Left colon (tissue), 2 donors: ENCODE data around the gene TRPM3. TPM values are rescaled to one million over a fixed set of nuclear protein-coding genes. Genes with fewer than 3 reads are reported as not detected.

Source experiments
- ATAC-seq: fragments of 200-7000 bp; cut with Tn5 transposase; one replicate; pipeline ENCODE4 v1.9.1; 2020; ENCODE audit warnings: mild to moderate bottlenecking, moderate library complexity
- DNase-seq, 2 donors: peaks; one replicate each; pipeline ENCODE4 v3.0.0-alpha.2; 2020
- intact Hi-C, 2 donors: fragments of 100-400 bp; cut with DNase I in 1 of 2; cut with micrococcal nuclease in 1 of 2; formaldehyde crosslinking; loops; one replicate each; pipeline versions ENCODE4 v1.11.2 to v1.14.0; 2022; cut with DNase I, micrococcal nuclease
- total RNA-seq, 2 donors: library from RNA; stranded (reverse); fragmentation: NEBNext Ultra II Directional; extraction: Animal tissue kit (Norgen Biotek cat#: 25700); gene quantifications; one replicate each; pipeline ENCODE4 v1.2.1, GENCODE V29; 2021
- donor health status: DM: no; HTN: no; CAD: no.
- donor health status: DM: yes; HTN: yes; CAD: no.

The TRPM3 gene
- total RNA-seq, 2 donors from 2014 or later, result 0.22 to 0.73 TPM

GRCh38 chr9:70566751-70567150 lies 554.7 kb downstream of the TRPM3 start:
- no peak for DNase-seq
- intact Hi-C loops, result no loop called here
- ATAC-seq, result no peak

GRCh38 chr9:70566066-70566465 lies 555.4 kb downstream of the TRPM3 start:
- no peak for ATAC-seq
- intact Hi-C loops, result no loop called here

GRCh38 chr9:70564468-70565335 lies 556.7 kb downstream of the TRPM3 start:
- no peak for ATAC-seq
- intact Hi-C loops, result no loop called here
- no peak for DNase-seq

More at GRCh38 chr9:70566066-70566465, 555.4 kb downstream of the TRPM3 start:
- DNase-seq, result no peak

- DNase-seq (no peak), ATAC-seq (peak; percentile 27)
- intact Hi-C loops, result no loop called here
Measured at GRCh38 chr9:70563431-70564204, 557.8 kb downstream of the TRPM3 start.

- intact Hi-C loops, result no loop called here
- DNase-seq, result no peak
- ATAC-seq, result no peak
Measured at GRCh38 chr9:70563010-70563409, 558.4 kb downstream of the TRPM3 start.

- no peak for DNase-seq
- intact Hi-C loops, result no loop called here
- no peak for ATAC-seq
Measured at GRCh38 chr9:70561786-70562395, 559.5 kb downstream of the TRPM3 start.

- no peak for DNase-seq
- intact Hi-C loops, result no loop called here
Measured at GRCh38 chr9:70561111-70561510, 560.3 kb downstream of the TRPM3 start.

GRCh38 chr9:70559102-70559501 lies 562.3 kb downstream of the TRPM3 start:
- intact Hi-C loops, result no loop called here
- no peak for ATAC-seq

More at GRCh38 chr9:70561111-70561510, 560.3 kb downstream of the TRPM3 start:
- ATAC-seq, result no peak

GRCh38 chr9:70557661-70558369 lies 563.6 kb downstream of the TRPM3 start:
- intact Hi-C loops, result no loop called here
- ATAC-seq, result no peak
- DNase-seq, result no peak

More at GRCh38 chr9:70559102-70559501, 562.3 kb downstream of the TRPM3 start:
- DNase-seq, result no peak

- DNase-seq (no peak), ATAC-seq (no peak)
- intact Hi-C loops, result no loop called here
Measured at GRCh38 chr9:70556771-70557170, 564.6 kb downstream of the TRPM3 start.

- no peak for ATAC-seq
- intact Hi-C loops, result no loop called here
- DNase-seq, result no peak
Measured at GRCh38 chr9:70554881-70555280, 566.5 kb downstream of the TRPM3 start.

- ATAC-seq (no peak), DNase-seq (no peak)
- intact Hi-C loops, result no loop called here
Measured at GRCh38 chr9:70553707-70554673, 567.4 kb downstream of the TRPM3 start.

- ATAC-seq (no peak), DNase-seq (no peak)
- intact Hi-C loops, result no loop called here
Measured at GRCh38 chr9:70552561-70552960, 568.9 kb downstream of the TRPM3 start.

GRCh38 chr9:70551801-70552200 lies 569.6 kb downstream of the TRPM3 start:
- DNase-seq (no peak), ATAC-seq (no peak)
- intact Hi-C loops, result no loop called here

GRCh38 chr9:70551396-70551795 lies 570.0 kb downstream of the TRPM3 start:
- ATAC-seq (no peak), DNase-seq (no peak)
- intact Hi-C loops, result no loop called here

GRCh38 chr9:70549926-70550325 lies 571.5 kb downstream of the TRPM3 start:
- ATAC-seq (no peak), DNase-seq (no peak)
- intact Hi-C loops, result no loop called here

- no peak for DNase-seq
- intact Hi-C loops, result no loop called here
- no peak for ATAC-seq
Measured at GRCh38 chr9:70542311-70542931, 579.0 kb downstream of the TRPM3 start.
